T-cell (primary cell): Measurements from ENCODE around the gene PRRC2A. TPM values are rescaled to one million over a fixed set of nuclear protein-coding genes. Genes with fewer than 3 reads are reported as not detected.
A peak's percentile ranks its signal among the peaks of the same experiment; 100 is the strongest.

Experiments used
- ATAC-seq, 4 experiments: fragments of 200-7000 bp in 3 of 4; fragments of 150-1000 bp in 1 of 4; cut with Tn5 transposase; replicated peaks in 1 of 4; 1 replicate in 3 of 4; 2 replicates in 1 of 4; pipeline ENCODE4 v1.10.0; 2021; ENCODE audit warnings: moderate library complexity in 3 of 4, mild to moderate bottlenecking in 2 of 4, moderate number of reproducible peaks in 1 of 4
- CTCF ChIA-PET, 2 donors: fragments of 300-600 bp; sonication (Branson Sonifier 250); formaldehyde crosslinking; loops; one replicate each; lab custom pipeline; 2022; ENCODE audit warnings: antibody characterized with exemption in 2 of 2; lab: Charles Lee
- POLR2A ChIA-PET, 2 donors: fragments of 300-600 bp; sonication (Branson Sonifier 250); formaldehyde crosslinking; loops; one replicate each; lab custom pipeline; 2022; ENCODE audit warnings: antibody characterized with exemption in 2 of 2; lab: Charles Lee
- DNase-seq, 35 experiments: peaks; one replicate each; pipeline versions ENCODE4 v3.0.0 to v3.0.0-alpha.2; 2013 to 2023
- H3K27ac ChIP-seq: one replicate; pipeline ENCODE4 v1.5.1; 2013; ENCODE audit warnings: low read length
- H3K27me3 ChIP-seq, 2 experiments: replicated peaks in 1 of 2; 1 replicate in 1 of 2; 2 replicates in 1 of 2; pipeline versions ENCODE4 v1.6.1 to v1.7.0; 2013; ENCODE audit warnings: low read length in 1 of 2, mixed read lengths in 1 of 2; ENCODE audit not compliant: control insufficient read depth in 2 of 2, insufficient read depth in 2 of 2; ENCODE audit errors: extremely low read depth in 1 of 2
- H3K36me3 ChIP-seq, 2 donors: 1 replicate in 1 of 2; 2 replicates in 1 of 2; pipeline versions ENCODE4 v1.6.1 to v1.7.0; 2013; ENCODE audit warnings: low read length in 1 of 2; ENCODE audit not compliant: control insufficient read depth in 2 of 2, insufficient read depth in 1 of 2; ENCODE audit errors: extremely low read depth in 1 of 2
- H3K4me1 ChIP-seq, 2 experiments: 1 replicate in 1 of 2; 2 replicates in 1 of 2; pipeline versions ENCODE4 v1.6.1 to v1.7.0; 2013; ENCODE audit warnings: low read length in 2 of 2, mixed read lengths in 1 of 2; ENCODE audit not compliant: insufficient read depth in 2 of 2, control insufficient read depth in 1 of 2; ENCODE audit errors: extremely low read depth in 1 of 2
- H3K4me3 ChIP-seq, 2 donors: 1 replicate in 1 of 2; 2 replicates in 1 of 2; pipeline versions ENCODE4 v1.5.1 to v1.7.0; 2013; ENCODE audit warnings: mild to moderate bottlenecking in 2 of 2, low read length in 1 of 2, moderate library complexity in 1 of 2; ENCODE audit not compliant: control insufficient read depth in 1 of 2; ENCODE audit errors: extremely low read depth in 1 of 2
- H3K9me3 ChIP-seq: 2 replicates; pipeline ENCODE4 v1.7.0; 2013
- H3K27ac Mint-ChIP-seq, 2 donors: one replicate each; pipeline ENCODE4 v1.8.0; 2020 to 2021; ENCODE audit warnings: mild to moderate bottlenecking in 2 of 2, mixed read lengths in 2 of 2
- H3K27me3 Mint-ChIP-seq, 2 donors: one replicate each; pipeline ENCODE4 v1.8.0; 2021 to 2022; ENCODE audit warnings: mixed read lengths in 2 of 2
- H3K36me3 Mint-ChIP-seq: one replicate; pipeline ENCODE4 v1.8.0; 2021; ENCODE audit warnings: mixed read lengths
- H3K4me1 Mint-ChIP-seq, 3 donors: one replicate each; pipeline ENCODE4 v1.8.0; 2020 to 2022; ENCODE audit warnings: mixed read lengths in 3 of 3, mild to moderate bottlenecking in 1 of 3
- H3K4me3 Mint-ChIP-seq, 3 donors: one replicate each; pipeline ENCODE4 v1.8.0; 2020 to 2022; ENCODE audit warnings: mild to moderate bottlenecking in 3 of 3, mixed read lengths in 3 of 3, moderate library complexity in 3 of 3
- H3K9me3 Mint-ChIP-seq, 3 donors: one replicate each; pipeline ENCODE4 v1.8.0; 2020 to 2022; ENCODE audit warnings: mixed read lengths in 3 of 3
- WGBS: methylation state at CpG from one replicate; pipeline ENCODE4 v1.1.5; 2013; ENCODE audit warnings: missing lambda C conversion rate; ENCODE audit not compliant: insufficient coverage; 5-methylcytosine and 5-hydroxymethylcytosine counted together
- total RNA-seq, 35 experiments: library from RNA in 6 of 35; stranded (reverse) in 6 of 35; fragments of 120-200 nt in 1 of 35; gene quantifications; one replicate each; pipeline versions ENCODE4 v1.2.1 to v1.2.4 and lab custom pipeline; 2013 to 2026

The PRRC2A gene
- total RNA-seq, 5 donors from 2014 or later (not counting 1 experiment from before 2014, with no cell fraction given): 222 to 246 (median 230) TPM

DNA sequence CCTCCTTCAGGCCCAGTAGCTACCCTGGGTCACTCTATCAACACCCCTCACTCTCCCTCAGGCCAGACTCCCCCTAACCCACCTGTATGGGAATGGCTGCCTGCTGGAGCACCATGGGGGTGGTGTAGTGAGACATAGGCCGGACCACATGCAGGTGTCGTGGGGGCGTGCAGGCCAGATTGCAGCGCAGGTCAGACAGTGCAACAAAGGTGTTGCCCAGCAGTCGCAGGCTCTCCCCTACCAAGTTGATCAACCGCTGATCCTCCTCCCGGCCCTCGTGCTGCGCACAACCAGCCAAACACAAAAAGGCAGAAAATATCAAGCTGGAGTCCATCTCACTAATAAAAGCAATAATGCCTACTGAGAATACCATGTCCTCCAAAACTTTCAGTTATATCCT lies 24.8 kb downstream of the PRRC2A start:
- CTCF ChIA-PET: no interaction called here
- no peak overlapping the region for H3K4me3 Mint-ChIP-seq
- POLR2A ChIA-PET: interaction anchor here in 1 of 2 donors (0.6 kb wide), 1 partner anchor 1038 kb away, joined by 12 read pairs; no protein-coding TSS in a partner anchor

DNA sequence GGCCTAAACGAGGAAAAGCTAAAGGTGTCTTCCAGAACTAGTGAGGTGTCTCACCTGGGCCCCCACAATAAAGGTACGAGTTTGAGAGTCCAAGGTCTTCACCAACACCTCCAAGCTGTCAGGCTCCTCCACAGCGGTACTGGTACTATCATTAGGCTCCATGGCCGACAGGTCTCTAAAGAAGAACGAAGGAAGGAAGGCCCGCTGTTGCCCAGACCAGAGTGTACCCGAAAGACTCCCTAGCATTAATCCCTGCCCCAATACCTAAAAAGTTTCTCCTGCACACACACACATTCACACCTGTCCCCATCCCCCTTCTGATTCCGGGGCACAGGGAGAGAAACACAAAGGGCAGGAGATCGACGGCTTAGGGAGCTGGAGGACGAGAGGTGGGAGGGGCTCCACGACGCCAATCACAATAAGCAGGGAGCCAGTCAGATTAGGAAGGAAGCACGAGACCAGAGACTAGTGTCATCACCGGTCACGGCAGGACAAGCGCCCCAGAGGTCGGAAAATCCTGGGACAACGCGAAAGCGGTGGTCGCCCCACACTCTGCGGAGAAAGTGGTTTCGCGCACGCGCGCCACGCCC lies 31.2 kb downstream of the PRRC2A start:
- DNase-seq (no peak), ATAC-seq (peak in 2 of 4 experiments; percentile 28 to 33)
- Mint-ChIP-seq H3K27ac (peak overlapping the region; percentile 98 to 100), H3K36me3 (peaks cover 27% of the 10 kb centered on the region), H3K27me3 (no peaks in the 10 kb centered on the region), H3K4me3 (peak overlapping the region; percentile 82 to 95 (median 90)), H3K9me3 (no peaks in the 10 kb centered on the region), H3K4me1 (peaks cover 42 to 52% (median 51%) of the 10 kb centered on the region in 3 donors)
- H3K4me3 ChIP-seq: peak overlapping the region; percentile 75 to 90
- H3K27me3 ChIP-seq: no peaks in the 10 kb centered on the region
- ChIA-PET CTCF (interaction anchor here (0.5 to 2.4 kb wide), 4 partner anchors 13 to 1053 kb away, joined by 3 to 10 read pairs (median 5); partner anchors contain the start of genes GPANK1 (in 1 of the 2) and HSPA1B (in 1 of the 2)), POLR2A (interaction anchor here (0.6 to 2.5 kb wide), 4 partner anchors 13 to 110 kb away, joined by 3 to 11 read pairs (median 4); partner anchors contain the start of genes CSNK2B (in 1 of the 2) and GPANK1 (in 1 of the 2))
- peaks cover 15 to 24% of the 10 kb centered on the region in 2 experiments for H3K4me1 ChIP-seq
- peaks cover 18 to 53% of the 10 kb centered on the region in 2 donors for H3K36me3 ChIP-seq
- no peaks in the 10 kb centered on the region for H3K9me3 ChIP-seq
- WGBS: 4% methylated on average over 21 of the region's 29 CpGs
- H3K27ac ChIP-seq: peak overlapping the region; percentile 98

More for the DNA sequence above, 24.8 kb downstream of the PRRC2A start:
- no peaks in the 10 kb centered on the region for H3K9me3 ChIP-seq
- no peaks in the 10 kb centered on the region for H3K27me3 ChIP-seq
- no peak overlapping the region for H3K4me3 ChIP-seq
- WGBS: 96% methylated on average over 4 of the region's 9 CpGs
- DNase-seq (no peak), ATAC-seq (no peak)
- H3K4me1 ChIP-seq: peaks cover 2 to 3% of the 10 kb centered on the region in 2 experiments
- no peaks in the 10 kb centered on the region for H3K9me3 Mint-ChIP-seq
- no peak overlapping the region for H3K27ac ChIP-seq
- peaks cover 53% of the 10 kb centered on the region for H3K36me3 Mint-ChIP-seq
- peak overlapping the region in 1 of 2 donors; percentile 2 for H3K27ac Mint-ChIP-seq
- peaks cover 18 to 19% (median 18%) of the 10 kb centered on the region in 3 donors for H3K4me1 Mint-ChIP-seq
- H3K27me3 Mint-ChIP-seq: no peaks in the 10 kb centered on the region
- peaks cover 53 to 92% of the 10 kb centered on the region in 2 donors for H3K36me3 ChIP-seq

DNA sequence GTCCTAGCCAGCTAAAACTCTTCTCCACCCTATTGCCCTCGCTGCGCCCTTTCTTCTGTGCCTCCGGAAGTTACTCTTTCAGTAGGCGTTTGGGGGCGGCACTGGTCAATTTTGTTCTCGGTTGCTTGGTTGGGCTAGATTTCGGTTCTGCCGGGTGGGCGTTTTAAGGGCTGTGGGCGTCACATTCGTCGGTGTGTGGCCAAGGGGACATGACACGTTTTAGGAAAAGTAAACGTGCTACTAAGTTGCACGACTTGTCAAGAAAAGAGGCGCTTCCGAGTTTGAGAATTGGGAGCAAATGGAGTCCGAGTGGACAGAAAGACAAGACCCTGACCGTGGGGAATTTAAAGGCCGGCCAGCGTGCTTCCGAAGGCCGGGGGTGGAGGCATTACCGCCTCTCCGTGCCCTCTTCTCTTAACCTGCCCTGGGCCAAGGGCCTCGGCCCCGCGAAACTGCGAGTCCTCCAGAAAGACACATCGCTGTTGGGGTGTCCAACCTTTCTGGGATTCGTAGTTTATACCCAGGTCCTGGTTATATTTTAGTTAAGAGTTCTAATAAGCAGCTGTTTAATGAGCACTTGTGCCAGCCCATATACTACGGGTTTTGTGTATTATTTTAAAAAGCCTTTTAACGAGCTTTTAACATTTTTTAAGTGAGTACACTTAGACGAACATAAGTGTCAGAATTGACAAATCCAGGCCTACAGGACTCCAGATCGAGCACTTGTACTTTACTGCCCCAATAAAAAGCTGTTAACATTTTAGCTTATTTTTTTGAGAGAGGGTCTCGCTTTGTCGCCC lies 32.6 kb downstream of the PRRC2A start:
- Histone ChIP-seq H3K4me3 (peak overlapping the region; percentile 75 to 90), H3K9me3 (no peaks in the 10 kb centered on the region), H3K27me3 (no peaks in the 10 kb centered on the region), H3K36me3 (peaks cover 14 to 52% of the 10 kb centered on the region in 2 donors), H3K27ac (peak overlapping the region; percentile 98), H3K4me1 (peaks cover 15 to 37% of the 10 kb centered on the region in 2 experiments)
- ATAC-seq (peak; percentile 73 to 74 (median 73)), DNase-seq (peak in 22 of 35 experiments; percentile 2 to 89 (median 83))
- no peaks in the 10 kb centered on the region for H3K27me3 Mint-ChIP-seq
- H3K9me3 Mint-ChIP-seq: no peaks in the 10 kb centered on the region
- ChIA-PET POLR2A (interaction anchor here (0.5 to 2.5 kb wide), 11 partner anchors 9 to 1191 kb away, joined by 3 to 11 read pairs (median 4); partner anchors contain the start of genes ABHD16A (in 1 of the 2), GPANK1 (in 1 of the 2) and PSMB8 (in 1 of the 2)), CTCF (interaction anchor here (0.7 to 2.4 kb wide), 8 partner anchors 10 to 174 kb away, joined by 3 to 10 read pairs (median 4); partner anchors contain the start of genes GPANK1 (in 2 of the 2), CSNK2B (in 1 of the 2) and HSPA1B (in 1 of the 2))
- H3K36me3 Mint-ChIP-seq: peaks cover 18% of the 10 kb centered on the region
- peak overlapping the region; percentile 82 to 95 (median 90) for H3K4me3 Mint-ChIP-seq
- peak overlapping the region; percentile 98 to 100 for H3K27ac Mint-ChIP-seq
- peaks cover 50 to 63% (median 60%) of the 10 kb centered on the region in 3 donors for H3K4me1 Mint-ChIP-seq
- 0% methylated on average over 21 of the region's 37 CpGs for WGBS

DNA sequence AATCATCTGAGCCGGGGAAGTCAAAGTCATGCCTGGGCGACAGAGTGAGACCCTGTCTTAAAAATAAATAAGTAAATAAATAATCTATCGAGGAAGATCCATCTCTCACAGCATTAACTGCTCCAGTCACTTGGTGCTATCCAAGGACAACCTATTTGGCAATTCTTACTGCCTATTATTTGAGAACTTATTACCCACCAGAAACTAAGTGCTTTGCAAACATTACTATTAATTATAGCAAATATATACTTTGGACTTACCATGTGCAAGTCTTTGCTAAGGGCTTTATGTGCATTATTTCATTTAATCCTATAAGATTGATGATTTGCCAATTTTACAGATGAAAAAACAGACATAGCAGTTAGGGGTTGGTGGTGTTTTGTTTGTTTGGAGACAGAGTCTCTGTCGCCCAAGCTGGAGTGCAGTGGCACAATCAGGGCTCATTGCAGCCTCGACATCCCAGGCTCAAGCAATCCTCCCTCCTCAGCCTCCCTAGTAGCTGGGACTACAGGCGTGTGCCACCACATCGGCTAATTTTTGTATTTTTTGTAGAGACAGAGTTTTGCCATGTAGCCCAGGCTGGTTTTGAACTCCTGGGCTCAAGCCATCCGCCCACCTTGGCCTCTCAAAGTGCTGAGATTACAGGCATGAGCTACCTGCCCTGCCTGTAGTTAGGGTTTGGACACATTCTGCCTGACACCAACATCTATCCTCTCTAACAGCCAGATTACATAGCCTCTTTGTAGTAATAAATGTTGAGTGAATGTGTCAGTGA lies 34.2 kb downstream of the PRRC2A start:
- Histone ChIP-seq H3K4me3 (no peak overlapping the region), H3K27ac (no peak overlapping the region), H3K4me1 (peaks cover 24 to 54% of the 10 kb centered on the region in 2 experiments), H3K36me3 (peaks cover under 1 to 39% of the 10 kb centered on the region in 2 donors), H3K27me3 (no peaks in the 10 kb centered on the region), H3K9me3 (no peaks in the 10 kb centered on the region)
- POLR2A ChIA-PET: interaction anchor here in 1 of 2 donors (1.9 kb wide), 1 partner anchor 9 kb away, joined by 6 read pairs; no protein-coding TSS in a partner anchor
- DNase-seq: no peak
- Mint-ChIP-seq H3K9me3 (no peaks in the 10 kb centered on the region), H3K27ac (peak overlapping the region in 1 of 2 donors; percentile 16), H3K36me3 (peaks cover 7% of the 10 kb centered on the region), H3K4me3 (no peak overlapping the region), H3K27me3 (no peaks in the 10 kb centered on the region), H3K4me1 (peaks cover 57 to 69% (median 69%) of the 10 kb centered on the region in 3 donors)
- CTCF ChIA-PET: interaction anchor here in 1 of 2 donors (0.7 kb wide), 1 partner anchor 22 kb away, joined by 4 read pairs; no protein-coding TSS in a partner anchor
- no peak for ATAC-seq
- WGBS: no CpG with 5 or more reads among the region's 8 CpGs

DNA sequence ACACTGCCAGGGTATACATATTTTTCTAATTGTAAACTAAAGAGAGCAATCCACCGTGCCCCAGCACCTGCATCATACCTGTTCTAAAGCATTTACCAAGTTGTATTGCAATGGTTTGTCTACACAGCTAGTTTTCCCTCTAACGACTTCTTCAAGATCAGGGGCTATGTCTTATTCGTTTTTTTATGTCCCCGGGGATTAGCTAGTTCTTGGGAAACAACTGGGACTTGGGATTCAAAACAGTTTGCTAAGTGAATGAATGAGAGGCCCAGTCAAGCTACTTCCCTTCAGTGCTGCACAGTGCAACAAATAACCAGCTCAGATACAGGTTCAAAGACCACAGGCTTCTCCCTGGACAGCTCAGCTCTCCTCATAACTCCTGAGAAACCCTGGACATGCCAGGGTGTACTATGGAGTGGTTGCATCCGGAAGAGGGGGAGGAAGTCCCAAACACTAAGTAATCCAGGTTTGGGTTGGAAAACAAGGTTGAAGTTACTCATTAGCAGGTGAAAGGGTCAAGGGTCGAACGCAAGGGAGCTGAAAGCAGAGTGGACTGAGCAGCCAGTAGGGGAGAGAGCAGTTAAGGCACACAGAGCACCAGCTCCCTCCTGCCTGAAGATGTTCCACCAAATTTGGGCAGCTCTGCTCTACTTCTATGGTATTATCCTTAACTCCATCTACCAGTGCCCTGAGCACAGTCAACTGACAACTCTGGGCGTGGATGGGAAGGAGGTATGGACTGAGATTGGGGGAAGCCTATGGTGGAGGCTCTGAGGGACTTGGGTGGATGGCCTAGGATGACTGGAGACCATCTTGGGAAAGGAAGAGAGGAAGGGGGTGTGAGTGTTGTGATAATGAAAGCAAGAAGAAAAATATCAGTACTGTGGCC lies 35.1 kb downstream of the PRRC2A start, which contains the start of gene APOM:
Gene APOM, plus strand, starts transcription at position 546 of the 889 bp plus-strand sequence. Its CDS starts 73 bp downstream, at position 619.
- H3K4me1 Mint-ChIP-seq: peaks cover 57 to 71% (median 67%) of the 10 kb centered on the region in 3 donors
- POLR2A ChIA-PET: interaction anchor here in 1 of 2 donors (0.7 to 1.9 kb wide), 2 partner anchors 8 to 62 kb away, joined by 6 to 8 read pairs; no protein-coding TSS in a partner anchor
- H3K4me1 ChIP-seq: peaks cover 20 to 59% of the 10 kb centered on the region in 2 experiments
- peak within 1 kb of the TSS; percentile 52 to 60 for H3K27ac Mint-ChIP-seq
- DNase-seq (no peak), ATAC-seq (no peak)
- no peak within 1 kb of the TSS for H3K27ac ChIP-seq
- H3K27me3 Mint-ChIP-seq: no peaks in the 10 kb centered on the region
- no peak within 1 kb of the TSS for H3K4me3 ChIP-seq
- no peaks in the 10 kb centered on the region for H3K27me3 ChIP-seq
- peak within 1 kb of the TSS in 1 of 3 donors; percentile 44 for H3K4me3 Mint-ChIP-seq
- CTCF ChIA-PET: interaction anchor here in 1 of 2 donors (0.6 kb wide), 1 partner anchor 49 kb away, joined by 4 read pairs; no protein-coding TSS in a partner anchor
- H3K9me3 Mint-ChIP-seq: no peaks in the 10 kb centered on the region
- 100% methylated on average over 3 of the region's 8 CpGs for WGBS
- peaks cover 0 to 34% of the 10 kb centered on the region in 2 donors for H3K36me3 ChIP-seq
- H3K36me3 Mint-ChIP-seq: peaks cover 7% of the 10 kb centered on the region
- no peaks in the 10 kb centered on the region for H3K9me3 ChIP-seq
